Spleen (tissue), 7 donors: ENCODE measurements around the gene ZNF367.

ENCODE experiments used
- POLR2AphosphoS5 ChIP-seq, 3 donors: sonication (generic); formaldehyde crosslinking; IDR thresholded peaks; one replicate each; pipeline ENCODE4 v1.5.1; 2017; ENCODE audit warnings: antibody characterized with exemption in 3 of 3
- TF ChIP-seq, protein P1 (sequence below), 11 experiments: fragments of 200-600 bp in 7 of 11; fragments of 450-650 bp in 4 of 11; sonication (generic) in 4 of 11; IDR thresholded peaks in 8 of 11; conservative IDR thresholded peaks in 3 of 11; 1 replicate in 7 of 11; 2 replicates in 4 of 11; pipeline versions ENCODE4 v1.4.0 to v1.8.0; 2016 to 2021; ENCODE audit warnings: antibody characterized with exemption in 11 of 11, inconsistent platforms in 4 of 11, mild to moderate bottlenecking in 1 of 11
- donor health status: DM: no; HTN: no; CAD: no; lungs with moderate emphysema.
- donor health status: DM: no; HTN: no; CAD: no.
- donor health status: DM: no; HTN: no; CAD: no.

DNA sequence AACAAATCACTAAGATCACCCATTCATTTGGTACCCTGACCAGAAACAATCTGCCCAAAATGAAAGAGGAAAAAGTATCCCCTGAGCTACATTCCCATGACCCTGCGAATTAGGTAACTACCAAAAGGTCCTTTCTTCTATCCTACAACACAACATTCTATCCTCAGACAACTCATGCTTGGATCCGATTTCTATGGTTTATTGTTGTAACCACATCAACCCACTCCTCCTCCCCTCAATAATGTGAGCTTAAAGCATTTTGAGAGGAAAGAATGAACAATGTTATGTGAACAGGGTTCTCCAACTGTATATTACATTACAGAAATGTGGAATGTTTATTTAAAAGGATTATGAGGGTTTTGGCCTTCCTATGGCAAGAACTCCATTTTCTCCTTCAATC, 38.7 kb downstream of the ZNF367 start:
- TF ChIP-seq, protein P1, sequence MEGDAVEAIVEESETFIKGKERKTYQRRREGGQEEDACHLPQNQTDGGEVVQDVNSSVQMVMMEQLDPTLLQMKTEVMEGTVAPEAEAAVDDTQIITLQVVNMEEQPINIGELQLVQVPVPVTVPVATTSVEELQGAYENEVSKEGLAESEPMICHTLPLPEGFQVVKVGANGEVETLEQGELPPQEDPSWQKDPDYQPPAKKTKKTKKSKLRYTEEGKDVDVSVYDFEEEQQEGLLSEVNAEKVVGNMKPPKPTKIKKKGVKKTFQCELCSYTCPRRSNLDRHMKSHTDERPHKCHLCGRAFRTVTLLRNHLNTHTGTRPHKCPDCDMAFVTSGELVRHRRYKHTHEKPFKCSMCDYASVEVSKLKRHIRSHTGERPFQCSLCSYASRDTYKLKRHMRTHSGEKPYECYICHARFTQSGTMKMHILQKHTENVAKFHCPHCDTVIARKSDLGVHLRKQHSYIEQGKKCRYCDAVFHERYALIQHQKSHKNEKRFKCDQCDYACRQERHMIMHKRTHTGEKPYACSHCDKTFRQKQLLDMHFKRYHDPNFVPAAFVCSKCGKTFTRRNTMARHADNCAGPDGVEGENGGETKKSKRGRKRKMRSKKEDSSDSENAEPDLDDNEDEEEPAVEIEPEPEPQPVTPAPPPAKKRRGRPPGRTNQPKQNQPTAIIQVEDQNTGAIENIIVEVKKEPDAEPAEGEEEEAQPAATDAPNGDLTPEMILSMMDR (IDR thresholded peaks at IDR 0.05 in 8 of 11, conservative IDR thresholded peaks at IDR 0.05 in 3 of 11), result no peak
- no peak for TF ChIP-seq POLR2AphosphoS5 (IDR thresholded peaks at IDR 0.05)
